DOHH2 (cell line): ENCODE data around the gene CADPS.

Source experiments
- H3F3A ChIP-seq: fragments of 200-600 bp; sonication (generic), shearing (Covaris generic); 2 replicates; pipeline ENCODE4 v1.6.0; 2016; ENCODE audit warnings: antibody characterized with exemption, mild to moderate bottlenecking; ENCODE audit not compliant: control insufficient read depth, insufficient read depth
- H3K27ac ChIP-seq: fragments of 200-600 bp; sonication (generic); 2 replicates; pipeline ENCODE4 v1.5.1; 2014; ENCODE audit warnings: low read depth, mild to moderate bottlenecking, low read length, moderate library complexity
- H3K27me3 ChIP-seq: fragments of 200-600 bp; sonication (generic); 2 replicates; pipeline ENCODE4 v1.6.1; 2014; ENCODE audit warnings: mild to moderate bottlenecking, low read length, mixed read lengths; ENCODE audit not compliant: control insufficient read depth
- H3K36me3 ChIP-seq: fragments of 200-600 bp; sonication (generic); 2 replicates; pipeline ENCODE4 v1.6.1; 2014; ENCODE audit warnings: mild to moderate bottlenecking, low read length, moderate library complexity, mixed read lengths; ENCODE audit not compliant: control insufficient read depth
- H3K4me1 ChIP-seq: fragments of 200-600 bp; sonication (generic); 2 replicates; pipeline ENCODE4 v1.6.1; 2014; ENCODE audit warnings: mild to moderate bottlenecking, low read length, mixed read lengths; ENCODE audit not compliant: control insufficient read depth
- H3K4me2 ChIP-seq: fragments of 200-600 bp; sonication (generic); 2 replicates; pipeline ENCODE4 v1.6.0; 2014; ENCODE audit warnings: mild to moderate bottlenecking, low read length, moderate library complexity
- H3K4me3 ChIP-seq: fragments of 200-600 bp; sonication (generic); 2 replicates; pipeline ENCODE4 v1.5.1; 2014; ENCODE audit warnings: mild to moderate bottlenecking, low read length, mixed read lengths
- H3K79me2 ChIP-seq: fragments of 200-600 bp; sonication (generic); 2 replicates; pipeline ENCODE4 v1.6.1; 2014; ENCODE audit warnings: mild to moderate bottlenecking, low read length, mixed read lengths; ENCODE audit not compliant: control insufficient read depth
- H3K9me2 ChIP-seq: fragments of 200-600 bp; sonication (generic); replicated peaks from 2 replicates; pipeline ENCODE4 v1.6.1; 2014; ENCODE audit warnings: mild to moderate bottlenecking, low read length, mixed read lengths; ENCODE audit not compliant: control insufficient read depth
- H3K9me3 ChIP-seq: fragments of 200-600 bp; sonication (generic); 2 replicates; pipeline ENCODE4 v1.6.1; 2014; ENCODE audit warnings: antibody characterized with exemption, low read length, mixed read lengths; ENCODE audit not compliant: control insufficient read depth, insufficient read depth
- H4K20me1 ChIP-seq: fragments of 200-600 bp; sonication (generic); 2 replicates; pipeline ENCODE4 v1.6.0; 2014; ENCODE audit warnings: low read depth, mild to moderate bottlenecking, antibody characterized with exemption, low read length, moderate library complexity; ENCODE audit not compliant: control insufficient read depth, insufficient read depth
- CTCF ChIP-seq: fragments of 200-600 bp; sonication (generic); IDR thresholded peaks from one replicate; pipeline ENCODE4 v1.5.1; 2014; ENCODE audit warnings: antibody characterized with exemption, mild to moderate bottlenecking, low read depth, low read length; ENCODE audit not compliant: poor library complexity, severe bottlenecking
- EZH2phosphoT487 ChIP-seq: fragments of 200-600 bp; sonication (generic); IDR thresholded peaks from 2 replicates; pipeline ENCODE4 v1.6.1; 2017; ENCODE audit warnings: borderline replicate concordance, mild to moderate bottlenecking, antibody characterized with exemption, low read length, moderate library complexity, mixed read lengths

Gene CADPS

GRCh38 chr3:62376906-62377877, 498.0 kb downstream of the CADPS start:
- H3K27me3 ChIP-seq, result peaks cover 40% of the 10 kb centered on the region
- no peak for TF ChIP-seq CTCF
- TF ChIP-seq EZH2phosphoT487, result no peak
- no peak overlapping the region for H3K4me2 ChIP-seq

GRCh38 chr3:62376454-62376720, 498.8 kb downstream of the CADPS start:
- no peak overlapping the region for H3K4me2 ChIP-seq
- H3K9me3 ChIP-seq, result no peaks in the 10 kb centered on the region; the same call in 1 of the 2 replicates
- no peaks in the 10 kb centered on the region for H3K4me1 ChIP-seq
- no peak overlapping the region for H3K27ac ChIP-seq
- H3K27me3 ChIP-seq, result peaks cover 35% of the 10 kb centered on the region
- no peaks in the 10 kb centered on the region for H4K20me1 ChIP-seq
- H3K79me2 ChIP-seq, result no peaks in the 10 kb centered on the region
- TF ChIP-seq EZH2phosphoT487, result no peak
- TF ChIP-seq CTCF, result no peak
- no peaks in the 10 kb centered on the region for H3K9me2 ChIP-seq
- no peaks in the 10 kb centered on the region for H3K36me3 ChIP-seq
- no peaks in the 10 kb centered on the region for H3F3A ChIP-seq
- no peak overlapping the region for H3K4me3 ChIP-seq

More at GRCh38 chr3:62376906-62377877, 498.0 kb downstream of the CADPS start:
- no peak overlapping the region for H3K4me3 ChIP-seq
- no peaks in the 10 kb centered on the region for H3K9me3 ChIP-seq
- H3K79me2 ChIP-seq, result no peaks in the 10 kb centered on the region
- no peaks in the 10 kb centered on the region for H3F3A ChIP-seq
- no peaks in the 10 kb centered on the region for H3K9me2 ChIP-seq
- no peaks in the 10 kb centered on the region for H3K4me1 ChIP-seq
- H3K27ac ChIP-seq, result no peak overlapping the region
- no peaks in the 10 kb centered on the region for H4K20me1 ChIP-seq
- H3K36me3 ChIP-seq, result no peaks in the 10 kb centered on the region

GRCh38 chr3:62375655-62376453, 499.4 kb downstream of the CADPS start:
- Histone ChIP-seq H4K20me1 (no peaks in the 10 kb centered on the region), H3K4me3 (no peak overlapping the region), H3K27me3 (peaks cover 31% of the 10 kb centered on the region), H3K27ac (no peak overlapping the region), H3K9me3 (no peaks in the 10 kb centered on the region; the same call in 1 of the 2 replicates), H3K9me2 (no peaks in the 10 kb centered on the region), H3K4me2 (no peak overlapping the region), H3F3A (no peaks in the 10 kb centered on the region), H3K36me3 (no peaks in the 10 kb centered on the region), H3K79me2 (no peaks in the 10 kb centered on the region), H3K4me1 (no peaks in the 10 kb centered on the region)
- TF ChIP-seq CTCF, result no peak
- no peak for TF ChIP-seq EZH2phosphoT487
